Stomach (tissue), 9 donors: ENCODE results near the gene C17orf67. TPM values are rescaled to one million over a fixed set of nuclear protein-coding genes. Genes with fewer than 3 reads are reported as not detected.

Source experiments
- DNase-seq, 2 donors: peaks; one replicate each; pipeline versions ENCODE4 v3.0.0 to v3.0.0-alpha.2; 2013 to 2019
- H3K27ac ChIP-seq, 5 donors: fragments of 200-600 bp in 4 of 5; sonication (generic) in 4 of 5; one replicate each; pipeline ENCODE4 v1.5.1; 2013 to 2019; ENCODE audit warnings: mild to moderate bottlenecking in 1 of 5, moderate library complexity in 1 of 5
- H3K27me3 ChIP-seq, 3 donors: fragments of 200-600 bp; sonication (generic); one replicate each; pipeline ENCODE4 v1.5.1; 2017 to 2019; ENCODE audit warnings: mixed run types in 1 of 3
- H3K36me3 ChIP-seq, 4 donors: fragments of 200-600 bp; sonication (generic); 1 replicate in 3 of 4; 2 replicates in 1 of 4; pipeline ENCODE4 v1.5.1; 2016 to 2019
- H3K4me1 ChIP-seq, 4 donors: fragments of 200-600 bp; sonication (generic); one replicate each; pipeline ENCODE4 v1.5.1; 2016 to 2019
- H3K4me3 ChIP-seq, 4 donors: fragments of 200-600 bp; sonication (generic) in 3 of 4; one replicate each; pipeline ENCODE4 v1.5.1; 2016 to 2019; ENCODE audit warnings: mild to moderate bottlenecking in 1 of 4
- H3K9me3 ChIP-seq, 4 donors: fragments of 200-600 bp; sonication (generic); one replicate each; pipeline ENCODE4 v1.5.1; 2016 to 2019
- CTCF ChIP-seq, 7 experiments: fragments of 450-650 bp in 4 of 7; fragments of 200-600 bp in 3 of 7; sonication (generic) in 3 of 7; IDR thresholded peaks; one replicate each; pipeline ENCODE4 v1.5.1; 2016 to 2019; ENCODE audit warnings: antibody characterized with exemption in 7 of 7, control low read depth in 2 of 7, mild to moderate bottlenecking in 1 of 7
- EP300 ChIP-seq: sonication (generic); formaldehyde crosslinking; IDR thresholded peaks from one replicate; pipeline ENCODE4 v1.6.1; 2017; ENCODE audit warnings: antibody characterized with exemption
- POLR2A ChIP-seq, 4 donors: fragments of 450-650 bp; IDR thresholded peaks; one replicate each; pipeline ENCODE4 v1.6.1; 2016; ENCODE audit warnings: antibody characterized with exemption in 4 of 4, control low read depth in 2 of 4, mild to moderate bottlenecking in 1 of 4, moderate library complexity in 1 of 4
- POLR2AphosphoS5 ChIP-seq, 3 donors: sonication (generic); formaldehyde crosslinking; IDR thresholded peaks; one replicate each; pipeline ENCODE4 v1.6.1; 2016; ENCODE audit warnings: antibody characterized with exemption in 3 of 3
- WGBS, 5 donors: extraction: QIAGEN DNeasy Blood & Tissue Kit in 3 of 5; methylation state at CpG; one replicate each; pipeline versions ENCODE4 v1.1.5 to v1.1.7; 2013 to 2018; 5-methylcytosine and 5-hydroxymethylcytosine counted together
- intact Hi-C: fragments of 100-400 bp; cut with DNase I; formaldehyde crosslinking; loops from one replicate; pipeline ENCODE4 v1.15.1; 2023; ENCODE audit warnings: low total_unique reads
- polyA plus RNA-seq, 3 donors: library from polyadenylated mRNA; stranded (reverse); fragments of 200-250 nt; gene quantifications; one replicate each; pipeline ENCODE4 v1.2.3, GENCODE V29; 2013
- total RNA-seq, 5 donors: library from RNA; depleted of rRNA; stranded (reverse); fragments of >200 nt; gene quantifications; one replicate each; pipeline versions ENCODE4 v1.1.0 to v1.2.3, GENCODE V29; 2014 to 2016
- donor health status: healthy with polysubstance abuse.
- donor health status: Bipolar disorder and iron deficiency.
- donor health status: healthy.

The C17orf67 gene
- total and polyA plus RNA-seq, 8 donors = 0.72 to 4.6 (median 1.5) TPM; not detected in 2

- Histone ChIP-seq H3K27ac (no peak overlapping the region), H3K36me3 (no peaks in the 10 kb centered on the region), H3K4me3 (no peak overlapping the region), H3K4me1 (no peaks in the 10 kb centered on the region), H3K27me3 (peaks cover 0 to 31% (median 4%) of the 10 kb centered on the region in 3 donors), H3K9me3 (no peaks in the 10 kb centered on the region)
- intact Hi-C loops = no loop called here
- DNase-seq = no peak
- TF ChIP-seq POLR2A (IDR thresholded peaks at IDR 0.05) (no peak), CTCF (IDR thresholded peaks at IDR 0.05) (no peak), POLR2AphosphoS5 (IDR thresholded peaks at IDR 0.05) (no peak), EP300 (no peak)
- 75 to 84% (median 78%) methylated on average over 3 of the region's 3 CpGs for WGBS, 5 donors
Measured at GRCh38 chr17:56773124-56773523, 60.6 kb downstream of the C17orf67 start.

GRCh38 chr17:56772442-56772841 is 61.3 kb downstream of the C17orf67 start:
- H3K27ac ChIP-seq = no peak overlapping the region
- H3K9me3 ChIP-seq = no peaks in the 10 kb centered on the region
- H3K27me3 ChIP-seq = peaks cover 0 to 24% (median 0%) of the 10 kb centered on the region in 3 donors
- H3K4me3 ChIP-seq = no peak overlapping the region
- no peaks in the 10 kb centered on the region for H3K36me3 ChIP-seq
- DNase-seq = no peak
- intact Hi-C loops = no loop called here
- WGBS, 5 donors = 44 to 59% (median 52%) methylated on average over 8 of the region's 8 CpGs
- TF ChIP-seq EP300 = no peak
- no peak for TF ChIP-seq POLR2A (IDR thresholded peaks at IDR 0.05)
- TF ChIP-seq CTCF (IDR thresholded peaks at IDR 0.05) = no peak
- TF ChIP-seq POLR2AphosphoS5 (IDR thresholded peaks at IDR 0.05) = no peak
- no peaks in the 10 kb centered on the region for H3K4me1 ChIP-seq

GRCh38 chr17:56771975-56772374 is 61.7 kb downstream of the C17orf67 start:
- Histone ChIP-seq H3K27me3 (peaks cover 0 to 20% (median 0%) of the 10 kb centered on the region in 3 donors), H3K4me1 (no peaks in the 10 kb centered on the region), H3K4me3 (no peak overlapping the region), H3K9me3 (no peaks in the 10 kb centered on the region), H3K27ac (no peak overlapping the region), H3K36me3 (no peaks in the 10 kb centered on the region)
- intact Hi-C loops = no loop called here
- no peak for DNase-seq
- 78 to 88% (median 83%) methylated on average over 4 of the region's 4 CpGs for WGBS, 5 donors
- no peak for TF ChIP-seq POLR2A (IDR thresholded peaks at IDR 0.05)
- no peak for TF ChIP-seq EP300
- no peak for TF ChIP-seq POLR2AphosphoS5 (IDR thresholded peaks at IDR 0.05)
- no peak for TF ChIP-seq CTCF (IDR thresholded peaks at IDR 0.05)

- intact Hi-C loops = no loop called here
- H3K4me3 ChIP-seq = no peak overlapping the region
Measured at GRCh38 chr17:56771563-56771962, 62.2 kb downstream of the C17orf67 start.

More at GRCh38 chr17:56771563-56771962, 62.2 kb downstream of the C17orf67 start:
- 71 to 84% (median 74%) methylated on average over 2 of the region's 2 CpGs for WGBS, 5 donors
- no peaks in the 10 kb centered on the region for H3K36me3 ChIP-seq
- no peaks in the 10 kb centered on the region for H3K9me3 ChIP-seq
- no peaks in the 10 kb centered on the region for H3K4me1 ChIP-seq
- DNase-seq = no peak
- no peak overlapping the region for H3K27ac ChIP-seq
- H3K27me3 ChIP-seq = peaks cover 0 to 16% (median 0%) of the 10 kb centered on the region in 3 donors
- TF ChIP-seq POLR2AphosphoS5 (IDR thresholded peaks at IDR 0.05) (no peak), EP300 (no peak), CTCF (IDR thresholded peaks at IDR 0.05) (no peak), POLR2A (IDR thresholded peaks at IDR 0.05) (no peak)
